Esophagus muscularis mucosa (tissue), 4 donors: ENCODE data around the gene CNTN6.

ENCODE experiments used
- EP300 ChIP-seq: sonication (generic); formaldehyde crosslinking; IDR thresholded peaks from one replicate; pipeline ENCODE4 v1.6.1; 2017; ENCODE audit warnings: antibody characterized with exemption
- POLR2AphosphoS5 ChIP-seq, 2 donors: sonication (generic); formaldehyde crosslinking; IDR thresholded peaks; one replicate each; pipeline ENCODE4 v1.6.1; 2017; ENCODE audit warnings: antibody characterized with exemption in 2 of 2
- TF ChIP-seq, protein P1 (sequence below), 3 experiments: fragments of 200-600 bp in 2 of 3; fragments of 450-650 bp in 1 of 3; sonication (generic) in 2 of 3; IDR thresholded peaks; one replicate each; pipeline ENCODE4 v1.5.1; 2017 to 2019; ENCODE audit warnings: antibody characterized with exemption in 3 of 3, mild to moderate bottlenecking in 2 of 3, moderate library complexity in 1 of 3

DNA sequence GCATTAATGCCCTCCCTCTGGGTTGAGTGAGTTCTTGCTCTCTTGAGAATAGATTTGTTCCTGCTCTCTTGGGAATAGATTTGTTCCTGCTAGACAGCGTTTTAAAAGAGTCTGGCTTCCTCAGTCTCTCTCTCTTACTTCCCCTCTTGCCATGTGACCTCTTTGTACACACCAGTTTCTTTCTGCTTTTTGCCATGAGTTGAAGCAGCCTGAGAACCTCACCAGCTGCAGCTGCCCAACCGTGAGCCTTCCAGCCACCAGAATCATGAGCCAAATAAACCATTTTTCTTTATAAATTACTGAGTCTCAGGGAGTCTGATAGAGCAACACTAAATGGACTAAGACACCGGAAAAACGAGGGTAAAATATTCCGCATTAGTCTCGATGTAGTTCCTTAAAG lies 253.6 kb downstream of the CNTN6 start:
- TF ChIP-seq, protein P1, sequence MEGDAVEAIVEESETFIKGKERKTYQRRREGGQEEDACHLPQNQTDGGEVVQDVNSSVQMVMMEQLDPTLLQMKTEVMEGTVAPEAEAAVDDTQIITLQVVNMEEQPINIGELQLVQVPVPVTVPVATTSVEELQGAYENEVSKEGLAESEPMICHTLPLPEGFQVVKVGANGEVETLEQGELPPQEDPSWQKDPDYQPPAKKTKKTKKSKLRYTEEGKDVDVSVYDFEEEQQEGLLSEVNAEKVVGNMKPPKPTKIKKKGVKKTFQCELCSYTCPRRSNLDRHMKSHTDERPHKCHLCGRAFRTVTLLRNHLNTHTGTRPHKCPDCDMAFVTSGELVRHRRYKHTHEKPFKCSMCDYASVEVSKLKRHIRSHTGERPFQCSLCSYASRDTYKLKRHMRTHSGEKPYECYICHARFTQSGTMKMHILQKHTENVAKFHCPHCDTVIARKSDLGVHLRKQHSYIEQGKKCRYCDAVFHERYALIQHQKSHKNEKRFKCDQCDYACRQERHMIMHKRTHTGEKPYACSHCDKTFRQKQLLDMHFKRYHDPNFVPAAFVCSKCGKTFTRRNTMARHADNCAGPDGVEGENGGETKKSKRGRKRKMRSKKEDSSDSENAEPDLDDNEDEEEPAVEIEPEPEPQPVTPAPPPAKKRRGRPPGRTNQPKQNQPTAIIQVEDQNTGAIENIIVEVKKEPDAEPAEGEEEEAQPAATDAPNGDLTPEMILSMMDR (IDR thresholded peaks at IDR 0.05): no peak
- no peak for TF ChIP-seq POLR2AphosphoS5 (IDR thresholded peaks at IDR 0.05)
- no peak for TF ChIP-seq EP300
